Right lobe of liver (tissue), 6 donors: ENCODE results near the gene POLE2. TPM values are rescaled to one million over a fixed set of nuclear protein-coding genes. Genes with fewer than 3 reads are reported as not detected.

ENCODE experiments used
- ATAC-seq, 4 donors: fragments of 200-7000 bp; cut with Tn5 transposase; one replicate each; pipeline ENCODE4 v1.9.1; 2020; ENCODE audit warnings: mild to moderate bottlenecking in 4 of 4, moderate library complexity in 4 of 4
- DNase-seq, 3 donors: peaks; one replicate each; pipeline ENCODE4 v3.0.0-alpha.2; 2020
- H3K27ac ChIP-seq, 3 donors: fragments of 200-600 bp; one replicate each; pipeline ENCODE4 v1.8.0; 2022
- H3K27me3 ChIP-seq, 2 donors: fragments of 200-600 bp; one replicate each; pipeline ENCODE4 v1.8.0; 2022
- H3K36me3 ChIP-seq, 4 donors: fragments of 200-600 bp; sonication (generic) in 1 of 4; one replicate each; pipeline versions ENCODE4 v1.5.1 to v1.8.0; 2017 to 2022; ENCODE audit warnings: control low read depth in 1 of 4
- H3K4me1 ChIP-seq, 4 donors: fragments of 200-600 bp; sonication (generic) in 1 of 4; one replicate each; pipeline versions ENCODE4 v1.5.1 to v1.8.0; 2017 to 2022; ENCODE audit warnings: control low read depth in 1 of 4
- H3K4me3 ChIP-seq, 3 donors: fragments of 200-600 bp; one replicate each; pipeline ENCODE4 v1.8.0; 2022
- H3K9me3 ChIP-seq, 4 donors: fragments of 200-600 bp; sonication (generic) in 1 of 4; one replicate each; pipeline versions ENCODE4 v1.5.1 to v1.8.0; 2017 to 2022; ENCODE audit warnings: control low read depth in 1 of 4
- POLR2A ChIP-seq: fragments of 450-650 bp; IDR thresholded peaks from one replicate; pipeline ENCODE4 v1.6.1; 2017; ENCODE audit warnings: antibody characterized with exemption, mild to moderate bottlenecking
- WGBS: methylation state at CpG from one replicate; pipeline ENCODE4 v1.1.6; 2018; ENCODE audit warnings: low coverage, low lambda C conversion rate; ENCODE audit not compliant: insufficient coverage; ENCODE audit errors: missing lambda C conversion rate; 5-methylcytosine and 5-hydroxymethylcytosine counted together
- intact Hi-C, 2 donors: fragments of 100-400 bp; cut with DNase I; formaldehyde crosslinking; loops; one replicate each; pipeline versions ENCODE4 v1.11.2 to v1.14.1; 2022
- total RNA-seq, 6 experiments: library from RNA; depleted of rRNA in 2 of 6; stranded (reverse); fragments of >200 nt in 2 of 6; fragmentation: NEBNext Ultra II Directional in 3 of 6; extraction: Animal tissue kit (Norgen Biotek cat#: 25700) in 3 of 6; gene quantifications; one replicate each; pipeline versions ENCODE4 v1.1.0 to v1.2.4, GENCODE V29; 2016 to 2023
- TF ChIP-seq, protein P1 (sequence below), 4 donors: fragments of 200-600 bp in 3 of 4; fragments of 450-650 bp in 1 of 4; IDR thresholded peaks; one replicate each; pipeline versions ENCODE4 v1.5.1 to v1.8.0; 2016 to 2022; ENCODE audit warnings: antibody characterized with exemption in 4 of 4, mild to moderate bottlenecking in 2 of 4
- donor health status: DM: no; HTN: yes; CAD: no.
- donor health status: DM: no; HTN: no; CAD: no.
- donor health status: DM: no; HTN: no; CAD: no.
- donor health status: DM: no; HTN: yes; CAD: no.
- donor health status: DM: no; HTN: yes; CAD: no.

Gene POLE2
- total RNA-seq, 6 experiments from 2014 or later: 0.73 to 9.0 (median 4.2) TPM

- Histone ChIP-seq H3K27me3 (no peaks in the 10 kb centered on the region), H3K27ac (peak within 1 kb of the TSS; percentile 88 to 94 (median 91)), H3K4me1 (peaks cover 0 to 5% (median 0%) of the 10 kb centered on the region in 4 donors), H3K9me3 (no peaks in the 10 kb centered on the region), H3K36me3 (no peaks in the 10 kb centered on the region), H3K4me3 (peak within 1 kb of the TSS; percentile 49 to 77 (median 70))
- ATAC-seq: peak; percentile 80 to 90 (median 88)
- DNase-seq: peak; percentile 86 to 92 (median 87)
- TF ChIP-seq, protein P1, sequence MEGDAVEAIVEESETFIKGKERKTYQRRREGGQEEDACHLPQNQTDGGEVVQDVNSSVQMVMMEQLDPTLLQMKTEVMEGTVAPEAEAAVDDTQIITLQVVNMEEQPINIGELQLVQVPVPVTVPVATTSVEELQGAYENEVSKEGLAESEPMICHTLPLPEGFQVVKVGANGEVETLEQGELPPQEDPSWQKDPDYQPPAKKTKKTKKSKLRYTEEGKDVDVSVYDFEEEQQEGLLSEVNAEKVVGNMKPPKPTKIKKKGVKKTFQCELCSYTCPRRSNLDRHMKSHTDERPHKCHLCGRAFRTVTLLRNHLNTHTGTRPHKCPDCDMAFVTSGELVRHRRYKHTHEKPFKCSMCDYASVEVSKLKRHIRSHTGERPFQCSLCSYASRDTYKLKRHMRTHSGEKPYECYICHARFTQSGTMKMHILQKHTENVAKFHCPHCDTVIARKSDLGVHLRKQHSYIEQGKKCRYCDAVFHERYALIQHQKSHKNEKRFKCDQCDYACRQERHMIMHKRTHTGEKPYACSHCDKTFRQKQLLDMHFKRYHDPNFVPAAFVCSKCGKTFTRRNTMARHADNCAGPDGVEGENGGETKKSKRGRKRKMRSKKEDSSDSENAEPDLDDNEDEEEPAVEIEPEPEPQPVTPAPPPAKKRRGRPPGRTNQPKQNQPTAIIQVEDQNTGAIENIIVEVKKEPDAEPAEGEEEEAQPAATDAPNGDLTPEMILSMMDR (IDR thresholded peaks at IDR 0.05): no peak
- TF ChIP-seq POLR2A: peak; percentile 93
- under 1% methylated on average over 21 of the region's 88 CpGs for WGBS
- intact Hi-C loops: no loop called here
Observed at GRCh38 chr14:49692811-49693734, 5.1 kb upstream of the POLE2 start, which contains the start of gene KLHDC1. Gene KLHDC1, plus strand, starts transcription at chr14:49693120. Its CDS starts 75 bp downstream, at chr14:49693195.

DNA sequence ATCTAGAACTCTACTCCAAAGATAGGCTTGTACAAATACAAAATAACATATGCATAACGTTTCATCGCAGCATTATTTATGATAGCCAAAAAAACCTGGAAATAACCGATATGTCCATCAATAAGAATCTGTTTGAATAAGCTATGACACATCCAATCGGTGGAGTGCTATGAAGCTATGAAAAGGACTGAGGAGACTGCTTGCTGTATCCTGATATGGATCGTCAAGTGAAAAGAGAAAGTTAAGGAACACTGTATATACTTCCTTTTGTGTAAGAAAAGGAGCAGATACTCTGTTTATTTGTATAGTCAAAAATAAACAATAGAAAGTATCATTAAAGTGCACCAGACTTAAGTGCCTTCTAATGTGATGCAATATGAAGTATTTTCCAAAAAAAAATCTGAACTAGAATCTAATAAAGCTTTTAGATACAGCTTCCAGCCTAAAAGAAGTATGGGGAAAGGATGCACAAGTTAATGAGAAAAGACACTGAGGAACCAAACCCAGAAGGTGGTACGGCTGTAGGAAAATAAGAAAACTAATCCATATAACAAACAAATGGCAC, 4.3 kb upstream of the POLE2 start:
- no peak for ATAC-seq
- no peak for TF ChIP-seq POLR2A
- TF ChIP-seq, protein P1 (IDR thresholded peaks at IDR 0.05): no peak
- Histone ChIP-seq H3K27me3 (no peaks in the 10 kb centered on the region), H3K4me1 (peaks cover 0 to 8% (median 0%) of the 10 kb centered on the region in 4 donors), H3K4me3 (peak overlapping the region; percentile 49 to 77 (median 70)), H3K9me3 (no peaks in the 10 kb centered on the region), H3K27ac (peak overlapping the region; percentile 88 to 94 (median 91)), H3K36me3 (no peaks in the 10 kb centered on the region)
- 27% methylated on average over 6 of the region's 6 CpGs for WGBS
- no peak for DNase-seq
- intact Hi-C loops: no loop called here

GRCh38 chr14:49691031-49691430, 3.0 kb upstream of the POLE2 start:
- no peaks in the 10 kb centered on the region for H3K27me3 ChIP-seq
- DNase-seq: no peak
- peaks cover 0 to 8% (median 0%) of the 10 kb centered on the region in 4 donors for H3K4me1 ChIP-seq
- TF ChIP-seq, protein P1 (IDR thresholded peaks at IDR 0.05): no peak
- no peak for TF ChIP-seq POLR2A
- H3K36me3 ChIP-seq: no peaks in the 10 kb centered on the region
- no peak overlapping the region for H3K27ac ChIP-seq
- no peaks in the 10 kb centered on the region for H3K9me3 ChIP-seq
- no peak for ATAC-seq
- intact Hi-C loops: no loop called here
- 62% methylated on average over 4 of the region's 4 CpGs for WGBS
- no peak overlapping the region for H3K4me3 ChIP-seq

GRCh38 chr14:49688701-49689030, 652 bp upstream of the POLE2 start:
- TF ChIP-seq POLR2A: no peak
- TF ChIP-seq, protein P1 (IDR thresholded peaks at IDR 0.05): no peak
- Histone ChIP-seq H3K27ac (peak overlapping the region in 2 of 3 donors; percentile 44 to 55), H3K4me3 (peak overlapping the region in 1 of 3 donors; percentile 77), H3K4me1 (peaks cover 0 to 8% (median 0%) of the 10 kb centered on the region in 4 donors), H3K9me3 (no peaks in the 10 kb centered on the region), H3K27me3 (no peaks in the 10 kb centered on the region), H3K36me3 (no peaks in the 10 kb centered on the region)
- intact Hi-C loops: no loop called here
- WGBS: 91% methylated on average over 8 of the region's 8 CpGs
- DNase-seq (no peak), ATAC-seq (no peak)
